ENCODE data around the gene MYO1E.

MYO1E gene

GRCh38 chr15:59116771-59117170 lies 255.9 kb downstream of the MYO1E start:
- DNase-seq: no peak

- no peak for DNase-seq
These were observed 256.5 kb downstream of the MYO1E start for GRCh38 chr15:59116141-59116540.

GRCh38 chr15:59115047-59115446 lies 257.6 kb downstream of the MYO1E start:
- no peak for DNase-seq

- no peak for DNase-seq
These were observed 261.4 kb downstream of the MYO1E start for GRCh38 chr15:59111251-59111650.

- DNase-seq: no peak
These were observed 266.8 kb downstream of the MYO1E start for GRCh38 chr15:59105854-59106253.

- DNase-seq: peak; percentile 79
These were observed 267.5 kb downstream of the MYO1E start, which contains the start of gene CCNB2 for GRCh38 chr15:59104912-59105732. TSS of gene CCNB2 (plus strand) at chr15:59105146. CDS start at chr15:59105269, 123 bp downstream.

GRCh38 chr15:59104602-59104911 lies 268.1 kb downstream of the MYO1E start:
- DNase-seq: no peak

GRCh38 chr15:59099162-59099685 lies 273.4 kb downstream of the MYO1E start:
- no peak for DNase-seq

- no peak for DNase-seq
These were observed 276.2 kb downstream of the MYO1E start for GRCh38 chr15:59096429-59096828.

GRCh38 chr15:59094077-59094476 lies 278.6 kb downstream of the MYO1E start:
- DNase-seq: no peak

- no peak for DNase-seq
These were observed 284.9 kb downstream of the MYO1E start for GRCh38 chr15:59087731-59088130.

All from activated CD4-positive, alpha-beta T cell treated with anti-CD3 and anti-CD28 coated beads, Interleukin-2, amount 50 U/mL, for 1 hour (primary cell).